Activated CD8-positive, alpha-beta T cell treated with anti-CD3 and anti-CD28 coated beads for 36 hours (primary cell): Measurements from ENCODE around the gene DNMT3A. TPM values are rescaled to one million over a fixed set of nuclear protein-coding genes. Genes with fewer than 3 reads are reported as not detected.

Experiments used
- ATAC-seq: fragments of 200-7000 bp; cut with Tn5 transposase; one replicate; pipeline ENCODE4 v1.10.0; 2021; ENCODE audit warnings: mild to moderate bottlenecking, moderate library complexity
- CTCF ChIA-PET: fragments of 350-600 bp; sonication (Branson Sonifier 250); formaldehyde crosslinking; loops from one replicate; lab custom pipeline; 2021; ENCODE audit warnings: antibody characterized with exemption; lab: Charles Lee
- POLR2A ChIA-PET: fragments of 350-600 bp; sonication (Branson Sonifier 250); formaldehyde crosslinking; loops from one replicate; lab custom pipeline; 2021; ENCODE audit warnings: antibody characterized with exemption; lab: Charles Lee
- DNase-seq: peaks from one replicate; pipeline ENCODE4 v3.0.0-alpha.2; 2020
- H3K27ac Mint-ChIP-seq: one replicate; pipeline ENCODE4 v1.8.0; 2021; ENCODE audit warnings: mild to moderate bottlenecking, mixed read lengths
- H3K27me3 Mint-ChIP-seq: one replicate; pipeline ENCODE4 v1.8.0; 2021; ENCODE audit warnings: mixed read lengths
- H3K36me3 Mint-ChIP-seq: one replicate; pipeline ENCODE4 v1.8.0; 2021; ENCODE audit warnings: low read depth, mixed read lengths
- H3K4me1 Mint-ChIP-seq: one replicate; pipeline ENCODE4 v1.8.0; 2021; ENCODE audit warnings: low read depth, mixed read lengths
- H3K4me3 Mint-ChIP-seq: one replicate; pipeline ENCODE4 v1.8.0; 2021; ENCODE audit warnings: mild to moderate bottlenecking, moderate library complexity, mixed read lengths
- H3K9me3 Mint-ChIP-seq: one replicate; pipeline ENCODE4 v1.8.0; 2021; ENCODE audit warnings: mixed read lengths
- CTCF ChIP-seq: fragments of 200-600 bp; IDR thresholded peaks from one replicate; pipeline ENCODE4 v1.8.0; 2022; ENCODE audit warnings: antibody characterized with exemption, mild to moderate bottlenecking
- intact Hi-C: fragments of 100-400 bp; cut with micrococcal nuclease; formaldehyde crosslinking; loops from one replicate; pipeline ENCODE4 v1.10.0; 2022
- total RNA-seq, 2 experiments: library from RNA; stranded (reverse); gene quantifications; one replicate each; pipeline ENCODE4 v1.2.3, GENCODE V29; 2021

Gene DNMT3A
- total RNA-seq, 2 experiments from 2014 or later: 84.8 to 97.8 TPM

- CTCF ChIA-PET: interaction anchor here (1.2 to 1.4 kb wide), 2 partner anchors 25 to 78 kb away, joined by 3 read pairs; no protein-coding TSS in a partner anchor
- H3K27me3 Mint-ChIP-seq: no peaks in the 10 kb centered on the region
- H3K36me3 Mint-ChIP-seq: peaks cover 8% of the 10 kb centered on the region
- H3K4me3 Mint-ChIP-seq: no peak overlapping the region
- TF ChIP-seq CTCF: no peak
- H3K4me1 Mint-ChIP-seq: peaks cover 7% of the 10 kb centered on the region
- H3K9me3 Mint-ChIP-seq: peaks cover 3% of the 10 kb centered on the region
- H3K27ac Mint-ChIP-seq: no peak overlapping the region
- DNase-seq (no peak), ATAC-seq (no peak)
- intact Hi-C loops: no loop called here
- POLR2A ChIA-PET: interaction anchor here (0.6 to 1.6 kb wide), 3 partner anchors 10 to 362 kb away, joined by 3 to 6 read pairs (median 3); no protein-coding TSS in a partner anchor
These were observed 45.5 kb upstream of the DNMT3A start for GRCh38 chr2:25386971-25387875.

- Mint-ChIP-seq H3K27me3 (no peaks in the 10 kb centered on the region), H3K9me3 (no peaks in the 10 kb centered on the region), H3K36me3 (peaks cover 3% of the 10 kb centered on the region), H3K4me3 (no peak overlapping the region), H3K27ac (no peak overlapping the region), H3K4me1 (no peaks in the 10 kb centered on the region)
- ATAC-seq: no peak
- ChIA-PET CTCF (interaction anchor here (1.0 to 1.8 kb wide), 4 partner anchors 9 to 221 kb away, joined by 3 to 7 read pairs (median 4); no protein-coding TSS in a partner anchor), POLR2A (interaction anchor here (1.6 kb wide), 1 partner anchor 8 kb away, joined by 6 read pairs; no protein-coding TSS in a partner anchor)
- TF ChIP-seq CTCF: no peak
- DNase-seq: no peak
- intact Hi-C loops: no loop called here
These were observed 44.2 kb upstream of the DNMT3A start for GRCh38 chr2:25385910-25386309.

GRCh38 chr2:25383806-25384205, 42.1 kb upstream of the DNMT3A start:
- no peak for TF ChIP-seq CTCF
- DNase-seq (no peak), ATAC-seq (no peak)
- Mint-ChIP-seq H3K4me3 (no peak overlapping the region), H3K4me1 (peaks cover 17% of the 10 kb centered on the region), H3K9me3 (no peaks in the 10 kb centered on the region), H3K27me3 (no peaks in the 10 kb centered on the region), H3K27ac (no peak overlapping the region), H3K36me3 (peaks cover 3% of the 10 kb centered on the region)
- intact Hi-C loops: no loop called here
- ChIA-PET CTCF (interaction anchor here (0.7 to 4.0 kb wide), 3 partner anchors 21 to 188 kb away, joined by 3 to 20 read pairs (median 3); no protein-coding TSS in a partner anchor), POLR2A (interaction anchor here (0.6 to 1.1 kb wide), 3 partner anchors 21 to 121 kb away, joined by 3 to 4 read pairs (median 3); no protein-coding TSS in a partner anchor)

- no peak for TF ChIP-seq CTCF
- Mint-ChIP-seq H3K9me3 (no peaks in the 10 kb centered on the region), H3K36me3 (no peaks in the 10 kb centered on the region), H3K27ac (no peak overlapping the region), H3K4me1 (peaks cover 35% of the 10 kb centered on the region), H3K4me3 (no peak overlapping the region), H3K27me3 (no peaks in the 10 kb centered on the region)
- POLR2A ChIA-PET: no interaction called here
- no peak for DNase-seq
- intact Hi-C loops: no loop called here
- ATAC-seq: no peak
- CTCF ChIA-PET: interaction anchor here (4.0 kb wide), 1 partner anchor 19 kb away, joined by 20 read pairs; no protein-coding TSS in a partner anchor
These were observed 39.8 kb upstream of the DNMT3A start for GRCh38 chr2:25381502-25381901.
